Suprapubic skin (tissue), 4 donors: ENCODE data around the gene OR5AR1.

Experiments used
- POLR2A ChIP-seq, 2 donors: fragments of 450-650 bp; IDR thresholded peaks; one replicate each; pipeline ENCODE4 v1.6.1; 2017; ENCODE audit warnings: antibody characterized with exemption in 2 of 2, mild to moderate bottlenecking in 2 of 2, moderate library complexity in 2 of 2
- POLR2AphosphoS5 ChIP-seq, 3 donors: sonication (generic); formaldehyde crosslinking; IDR thresholded peaks; one replicate each; pipeline ENCODE4 v1.6.1; 2017; ENCODE audit warnings: antibody characterized with exemption in 3 of 3

DNA sequence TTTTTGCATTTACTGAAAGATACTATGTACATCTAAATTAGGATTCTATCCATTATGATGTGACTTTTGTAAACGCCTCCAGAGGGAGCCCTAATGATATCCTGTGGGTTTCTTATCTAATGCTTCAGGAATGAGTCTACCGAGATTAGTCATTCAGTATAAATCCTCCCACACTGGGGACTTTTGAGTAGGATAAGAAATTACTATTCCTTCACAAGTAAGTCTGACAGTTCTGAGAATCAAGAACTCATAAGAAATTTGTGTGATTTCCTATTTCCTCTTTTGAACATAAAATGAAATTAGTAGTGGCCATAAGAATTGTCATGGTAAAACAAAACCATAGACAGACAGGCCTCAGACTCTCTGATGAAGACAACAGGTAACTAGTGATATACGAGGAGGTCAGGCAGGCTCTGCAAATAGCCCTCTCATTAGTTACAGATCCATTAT, 38.8 kb upstream of the OR5AR1 start:
- TF ChIP-seq POLR2A (IDR thresholded peaks at IDR 0.05) (no peak), POLR2AphosphoS5 (IDR thresholded peaks at IDR 0.05) (no peak)
